ENCODE measurements around the gene HOGA1. TPM values are rescaled to one million over a fixed set of nuclear protein-coding genes. Genes with fewer than 3 reads are reported as not detected.

HOGA1 gene
- total and polyA plus RNA-seq, 2 experiments from 2014 or later = 0.15 TPM; not detected in 1

DNA sequence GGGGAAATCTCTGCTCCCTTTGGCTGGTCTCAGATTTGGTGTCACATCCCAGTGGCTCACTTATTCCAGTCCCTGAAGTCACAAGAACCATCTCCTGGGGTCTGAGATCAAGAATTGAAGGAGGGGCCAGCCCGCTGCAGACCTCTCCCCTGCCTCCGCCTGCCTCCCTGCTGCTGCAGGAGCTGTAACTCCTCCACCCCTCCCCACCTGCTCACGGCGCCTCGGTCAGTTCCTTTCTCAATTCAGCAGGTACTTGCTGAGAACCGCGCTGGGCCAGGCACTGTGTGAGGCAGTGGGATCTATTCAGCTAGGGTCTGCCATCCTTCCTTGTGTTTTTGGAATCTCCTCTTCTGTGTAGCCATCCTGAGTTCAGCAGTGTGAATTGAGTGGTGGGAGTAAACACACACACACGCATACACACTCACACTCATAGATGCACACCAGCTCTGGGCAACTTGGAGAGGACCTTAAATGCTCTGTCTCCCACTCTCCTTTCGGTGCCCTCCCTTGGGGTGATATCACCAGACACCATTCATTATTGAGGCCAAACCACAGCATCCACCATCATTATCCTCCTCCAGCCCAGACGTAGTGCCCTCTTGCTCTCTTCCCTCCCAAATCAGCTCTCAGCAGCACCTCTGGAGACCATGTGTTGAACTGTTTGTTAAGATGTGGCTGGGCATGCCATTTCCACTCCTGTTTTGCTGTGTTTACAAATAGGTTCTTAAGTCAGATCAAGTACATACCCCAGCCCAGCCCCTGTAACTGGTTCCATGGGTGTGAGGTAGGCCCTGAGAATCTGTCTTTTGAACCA, 33.6 kb upstream of the HOGA1 start (continued):
- TF ChIP-seq CTCF (conservative IDR thresholded peaks at IDR 0.05; ENCODE audit: low read depth in 2 of 2) = 0 out of 4 replicates have a peak, but pooled peaks of 1 of the 2 experiments have one; percentile 1
- TF ChIP-seq, protein P1, sequence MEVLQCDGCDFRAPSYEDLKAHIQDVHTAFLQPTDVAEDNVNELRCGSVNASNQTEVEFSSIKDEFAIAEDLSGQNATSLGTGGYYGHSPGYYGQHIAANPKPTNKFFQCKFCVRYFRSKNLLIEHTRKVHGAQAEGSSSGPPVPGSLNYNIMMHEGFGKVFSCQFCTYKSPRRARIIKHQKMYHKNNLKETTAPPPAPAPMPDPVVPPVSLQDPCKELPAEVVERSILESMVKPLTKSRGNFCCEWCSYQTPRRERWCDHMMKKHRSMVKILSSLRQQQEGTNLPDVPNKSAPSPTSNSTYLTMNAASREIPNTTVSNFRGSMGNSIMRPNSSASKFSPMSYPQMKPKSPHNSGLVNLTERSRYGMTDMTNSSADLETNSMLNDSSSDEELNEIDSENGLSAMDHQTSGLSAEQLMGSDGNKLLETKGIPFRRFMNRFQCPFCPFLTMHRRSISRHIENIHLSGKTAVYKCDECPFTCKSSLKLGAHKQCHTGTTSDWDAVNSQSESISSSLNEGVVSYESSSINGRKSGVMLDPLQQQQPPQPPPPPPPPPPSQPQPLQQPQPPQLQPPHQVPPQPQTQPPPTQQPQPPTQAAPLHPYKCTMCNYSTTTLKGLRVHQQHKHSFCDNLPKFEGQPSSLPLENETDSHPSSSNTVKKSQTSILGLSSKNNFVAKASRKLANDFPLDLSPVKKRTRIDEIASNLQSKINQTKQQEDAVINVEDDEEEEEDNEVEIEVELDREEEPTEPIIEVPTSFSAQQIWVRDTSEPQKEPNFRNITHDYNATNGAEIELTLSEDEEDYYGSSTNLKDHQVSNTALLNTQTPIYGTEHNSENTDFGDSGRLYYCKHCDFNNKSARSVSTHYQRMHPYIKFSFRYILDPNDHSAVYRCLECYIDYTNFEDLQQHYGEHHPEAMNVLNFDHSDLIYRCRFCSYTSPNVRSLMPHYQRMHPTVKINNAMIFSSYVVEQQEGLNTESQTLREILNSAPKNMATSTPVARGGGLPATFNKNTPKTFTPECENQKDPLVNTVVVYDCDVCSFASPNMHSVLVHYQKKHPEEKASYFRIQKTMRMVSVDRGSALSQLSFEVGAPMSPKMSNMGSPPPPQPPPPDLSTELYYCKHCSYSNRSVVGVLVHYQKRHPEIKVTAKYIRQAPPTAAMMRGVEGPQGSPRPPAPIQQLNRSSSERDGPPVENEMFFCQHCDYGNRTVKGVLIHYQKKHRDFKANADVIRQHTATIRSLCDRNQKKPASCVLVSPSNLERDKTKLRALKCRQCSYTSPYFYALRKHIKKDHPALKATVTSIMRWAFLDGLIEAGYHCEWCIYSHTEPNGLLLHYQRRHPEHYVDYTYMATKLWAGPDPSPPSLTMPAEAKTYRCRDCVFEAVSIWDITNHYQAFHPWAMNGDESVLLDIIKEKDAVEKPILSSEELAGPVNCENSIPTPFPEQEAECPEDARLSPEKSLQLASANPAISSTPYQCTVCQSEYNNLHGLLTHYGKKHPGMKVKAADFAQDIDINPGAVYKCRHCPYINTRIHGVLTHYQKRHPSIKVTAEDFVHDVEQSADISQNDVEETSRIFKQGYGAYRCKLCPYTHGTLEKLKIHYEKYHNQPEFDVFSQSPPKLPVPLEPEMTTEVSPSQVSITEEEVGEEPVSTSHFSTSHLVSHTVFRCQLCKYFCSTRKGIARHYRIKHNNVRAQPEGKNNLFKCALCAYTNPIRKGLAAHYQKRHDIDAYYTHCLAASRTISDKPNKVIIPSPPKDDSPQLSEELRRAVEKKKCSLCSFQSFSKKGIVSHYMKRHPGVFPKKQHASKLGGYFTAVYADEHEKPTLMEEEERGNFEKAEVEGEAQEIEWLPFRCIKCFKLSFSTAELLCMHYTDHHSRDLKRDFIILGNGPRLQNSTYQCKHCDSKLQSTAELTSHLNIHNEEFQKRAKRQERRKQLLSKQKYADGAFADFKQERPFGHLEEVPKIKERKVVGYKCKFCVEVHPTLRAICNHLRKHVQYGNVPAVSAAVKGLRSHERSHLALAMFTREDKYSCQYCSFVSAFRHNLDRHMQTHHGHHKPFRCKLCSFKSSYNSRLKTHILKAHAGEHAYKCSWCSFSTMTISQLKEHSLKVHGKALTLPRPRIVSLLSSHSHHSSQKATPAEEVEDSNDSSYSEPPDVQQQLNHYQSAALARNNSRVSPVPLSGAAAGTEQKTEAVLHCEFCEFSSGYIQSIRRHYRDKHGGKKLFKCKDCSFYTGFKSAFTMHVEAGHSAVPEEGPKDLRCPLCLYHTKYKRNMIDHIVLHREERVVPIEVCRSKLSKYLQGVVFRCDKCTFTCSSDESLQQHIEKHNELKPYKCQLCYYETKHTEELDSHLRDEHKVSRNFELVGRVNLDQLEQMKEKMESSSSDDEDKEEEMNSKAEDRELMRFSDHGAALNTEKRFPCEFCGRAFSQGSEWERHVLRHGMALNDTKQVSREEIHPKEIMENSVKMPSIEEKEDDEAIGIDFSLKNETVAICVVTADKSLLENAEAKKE (CRISPR knock-in tag; IDR thresholded peaks at IDR 0.05) = no peak
- no peak for TF ChIP-seq ZNF114 (CRISPR knock-in tag; IDR thresholded peaks at IDR 0.05)

GRCh38 chr10:97551271-97551670, 32.9 kb upstream of the HOGA1 start:
- Mint-ChIP-seq H3K4me3 (no peak overlapping the region), H3K27me3 (ENCODE audit: insufficient read depth, low read depth, poor library complexity) (peaks cover 8% of the 10 kb centered on the region), H3K36me3 (ENCODE audit: low read depth) (peaks cover 10% of the 10 kb centered on the region; the same call in 2 of the 3 replicates), H3K9me3 (peaks cover 14% of the 10 kb centered on the region), H3K4me1 (peaks cover 30% of the 10 kb centered on the region), H3K27ac (no peak overlapping the region)
- no peak for ATAC-seq
- H3K4me3 ChIP-seq = no peak overlapping the region
- H4K20me1 ChIP-seq (replicated peaks; ENCODE audit: insufficient read depth) = no peaks in the 10 kb centered on the region
- H3K9me2 ChIP-seq (ENCODE audit: insufficient read depth) = no peaks in the 10 kb centered on the region
- no peaks in the 10 kb centered on the region for H3K27me3 ChIP-seq (ENCODE audit: insufficient read depth)
- no peak overlapping the region for H3K4me2 ChIP-seq
- H3K79me2 ChIP-seq (replicated peaks; ENCODE audit: insufficient read depth) = peaks cover 2% of the 10 kb centered on the region
- 0 out of 2 replicates have a peak, but pooled peaks cover 6% of the 10 kb centered on the region for H3F3A ChIP-seq (replicated peaks; ENCODE audit: low read depth)
- H2AFZ ChIP-seq = no peak overlapping the region
- no peaks in the 10 kb centered on the region for H3K36me3 ChIP-seq (ENCODE audit: insufficient read depth)
- peak overlapping the region; percentile 87; the same call in 1 of the 2 replicates for H3K27ac ChIP-seq (ENCODE audit: low read depth)
- peaks cover 24% of the 10 kb centered on the region for H3K4me1 ChIP-seq (ENCODE audit: insufficient read depth)
- no peak for DNase-seq (ENCODE audit: low spot score)
- TF ChIP-seq ZNF331 (CRISPR knock-in tag; IDR thresholded peaks at IDR 0.05; ENCODE audit: low read depth) = no peak
- no peak for TF ChIP-seq NANOG (IDR thresholded peaks at IDR 0.05; ENCODE audit: borderline replicate concordance)
- TF ChIP-seq, protein P1 (CRISPR knock-in tag; IDR thresholded peaks at IDR 0.05) = no peak

Measured in GM23338 (cell line).